Parathyroid adenoma (tissue), 2 donors: ENCODE data around the gene EHD1.

Experiments used
- H2AFZ ChIP-seq: fragments of 300-600 bp; sonication (generic); one replicate; pipeline ENCODE4 v1.7.0; 2017; ENCODE audit warnings: antibody characterized with exemption, mild to moderate bottlenecking
- H3K27ac ChIP-seq: fragments of 300-600 bp; sonication (generic); one replicate; pipeline ENCODE4 v1.7.0; 2017
- H3K27me3 ChIP-seq: fragments of 300-600 bp; sonication (generic); one replicate; pipeline ENCODE4 v1.7.0; 2017; ENCODE audit warnings: low read length; ENCODE audit not compliant: control insufficient read depth, insufficient read depth
- H3K36me3 ChIP-seq: fragments of 300-600 bp; sonication (generic); one replicate; pipeline ENCODE4 v1.7.0; 2017; ENCODE audit warnings: low read length; ENCODE audit not compliant: control insufficient read depth, insufficient read depth
- H3K4me1 ChIP-seq: fragments of 300-600 bp; sonication (generic); one replicate; pipeline ENCODE4 v1.7.0; 2017; ENCODE audit warnings: control low read depth
- H3K4me2 ChIP-seq: fragments of 300-600 bp; sonication (generic); one replicate; pipeline ENCODE4 v1.7.0; 2017; ENCODE audit warnings: low read length
- H3K4me3 ChIP-seq: fragments of 300-600 bp; sonication (generic); one replicate; pipeline ENCODE4 v1.7.0; 2017; ENCODE audit warnings: low read depth, low read length
- H3K79me2 ChIP-seq: fragments of 300-600 bp; sonication (generic); one replicate; pipeline ENCODE4 v1.7.0; 2017; ENCODE audit warnings: control low read depth
- H3K9ac ChIP-seq: fragments of 300-600 bp; sonication (generic); one replicate; pipeline ENCODE4 v1.7.0; 2017; ENCODE audit warnings: mild to moderate bottlenecking
- H3K9me3 ChIP-seq: fragments of 300-600 bp; sonication (generic); one replicate; pipeline ENCODE4 v1.7.0; 2017; ENCODE audit warnings: low read length; ENCODE audit not compliant: control insufficient read depth
- TF ChIP-seq, protein P1 (sequence below): fragments of 300-600 bp; sonication (generic); IDR thresholded peaks from one replicate; pipeline ENCODE4 v1.7.0; 2017; ENCODE audit warnings: antibody characterized with exemption, mild to moderate bottlenecking
- donor health status: primary hyperparathyroidism.

EHD1 gene

DNA sequence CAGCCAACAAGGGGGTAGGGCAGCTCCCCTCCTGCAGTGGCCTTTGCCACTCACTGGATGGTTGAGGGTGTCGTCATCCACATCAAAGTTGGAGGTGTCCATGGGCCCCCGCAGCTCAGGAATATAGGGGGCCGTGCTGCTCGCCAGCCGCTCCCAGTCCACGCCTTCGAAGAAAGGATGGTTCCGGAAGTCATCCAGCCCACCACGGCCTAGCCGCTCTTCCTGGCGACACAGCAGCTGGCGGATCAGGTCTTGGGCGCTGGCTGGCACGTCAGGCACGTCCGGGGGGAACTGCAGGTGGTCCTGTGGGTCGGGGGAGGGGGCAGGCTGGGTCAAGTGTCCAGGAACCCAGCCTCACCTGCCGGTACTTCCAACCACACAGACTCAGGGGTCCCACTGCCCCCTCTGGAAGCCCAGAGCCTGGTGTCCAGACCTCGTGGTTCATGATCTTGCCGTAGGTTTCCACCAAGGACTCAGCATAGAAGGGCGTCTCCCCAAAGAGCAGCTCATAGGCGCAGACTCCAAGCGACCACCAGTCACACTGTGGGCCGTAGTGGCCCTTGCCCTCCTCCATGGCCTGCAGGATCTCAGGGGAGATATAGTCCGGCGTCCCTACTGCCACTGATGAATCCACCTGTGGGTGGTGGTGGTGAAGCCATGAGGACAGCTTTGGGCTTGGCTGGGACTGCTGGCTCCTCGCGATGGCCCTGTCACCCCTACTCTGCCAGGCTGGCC is 39.7 kb downstream of the EHD1 start:
- Histone ChIP-seq H3K9me3 (no peaks in the 10 kb centered on the region), H3K27ac (no peak overlapping the region), H3K9ac (no peak overlapping the region), H3K27me3 (no peaks in the 10 kb centered on the region), H3K4me1 (no peaks in the 10 kb centered on the region), H3K36me3 (no peaks in the 10 kb centered on the region), H3K4me2 (no peak overlapping the region), H2AFZ (no peak overlapping the region), H3K4me3 (no peak overlapping the region), H3K79me2 (no peaks in the 10 kb centered on the region)
- TF ChIP-seq, protein P1, sequence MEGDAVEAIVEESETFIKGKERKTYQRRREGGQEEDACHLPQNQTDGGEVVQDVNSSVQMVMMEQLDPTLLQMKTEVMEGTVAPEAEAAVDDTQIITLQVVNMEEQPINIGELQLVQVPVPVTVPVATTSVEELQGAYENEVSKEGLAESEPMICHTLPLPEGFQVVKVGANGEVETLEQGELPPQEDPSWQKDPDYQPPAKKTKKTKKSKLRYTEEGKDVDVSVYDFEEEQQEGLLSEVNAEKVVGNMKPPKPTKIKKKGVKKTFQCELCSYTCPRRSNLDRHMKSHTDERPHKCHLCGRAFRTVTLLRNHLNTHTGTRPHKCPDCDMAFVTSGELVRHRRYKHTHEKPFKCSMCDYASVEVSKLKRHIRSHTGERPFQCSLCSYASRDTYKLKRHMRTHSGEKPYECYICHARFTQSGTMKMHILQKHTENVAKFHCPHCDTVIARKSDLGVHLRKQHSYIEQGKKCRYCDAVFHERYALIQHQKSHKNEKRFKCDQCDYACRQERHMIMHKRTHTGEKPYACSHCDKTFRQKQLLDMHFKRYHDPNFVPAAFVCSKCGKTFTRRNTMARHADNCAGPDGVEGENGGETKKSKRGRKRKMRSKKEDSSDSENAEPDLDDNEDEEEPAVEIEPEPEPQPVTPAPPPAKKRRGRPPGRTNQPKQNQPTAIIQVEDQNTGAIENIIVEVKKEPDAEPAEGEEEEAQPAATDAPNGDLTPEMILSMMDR: no peak

DNA sequence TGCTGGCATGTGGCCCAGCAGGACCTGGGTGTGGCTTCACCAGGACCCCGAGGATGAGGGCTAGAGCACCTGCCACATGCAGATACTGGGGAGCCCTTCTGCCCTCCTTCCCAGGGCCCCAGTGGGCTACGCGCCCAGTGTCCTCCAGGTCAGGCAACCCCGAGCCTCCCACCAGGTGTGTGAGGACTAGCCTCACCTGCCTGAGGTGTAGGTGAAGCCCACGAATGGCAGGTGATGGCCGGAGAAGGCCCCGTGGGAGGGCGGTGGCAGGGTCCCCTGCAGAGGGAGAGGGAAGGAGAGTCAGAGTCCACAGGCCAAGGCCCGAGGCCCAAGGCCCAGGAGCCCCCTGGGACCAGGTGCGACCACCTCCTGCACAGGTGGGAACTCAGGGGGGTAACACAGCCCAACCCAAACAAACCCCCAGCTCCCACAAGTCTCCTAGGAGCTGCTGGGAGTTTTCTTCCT is 40.5 kb downstream of the EHD1 start:
- TF ChIP-seq, protein P1: no peak
- Histone ChIP-seq H3K27me3 (no peaks in the 10 kb centered on the region), H3K36me3 (no peaks in the 10 kb centered on the region)

GRCh38 chr11:64836448-64837072 is 41.9 kb downstream of the EHD1 start:
- Histone ChIP-seq H2AFZ (no peak overlapping the region), H3K27ac (no peak overlapping the region), H3K79me2 (no peaks in the 10 kb centered on the region), H3K36me3 (no peaks in the 10 kb centered on the region), H3K4me3 (no peak overlapping the region), H3K9ac (no peak overlapping the region), H3K9me3 (no peaks in the 10 kb centered on the region), H3K4me1 (no peaks in the 10 kb centered on the region), H3K27me3 (no peaks in the 10 kb centered on the region), H3K4me2 (no peak overlapping the region)
- TF ChIP-seq, protein P1: no peak

More for the DNA sequence above, 40.5 kb downstream of the EHD1 start:
- Histone ChIP-seq H3K4me3 (no peak overlapping the region), H3K4me1 (no peaks in the 10 kb centered on the region), H3K4me2 (no peak overlapping the region), H3K9ac (no peak overlapping the region), H3K79me2 (no peaks in the 10 kb centered on the region), H3K27ac (no peak overlapping the region), H2AFZ (no peak overlapping the region), H3K9me3 (no peaks in the 10 kb centered on the region)

DNA sequence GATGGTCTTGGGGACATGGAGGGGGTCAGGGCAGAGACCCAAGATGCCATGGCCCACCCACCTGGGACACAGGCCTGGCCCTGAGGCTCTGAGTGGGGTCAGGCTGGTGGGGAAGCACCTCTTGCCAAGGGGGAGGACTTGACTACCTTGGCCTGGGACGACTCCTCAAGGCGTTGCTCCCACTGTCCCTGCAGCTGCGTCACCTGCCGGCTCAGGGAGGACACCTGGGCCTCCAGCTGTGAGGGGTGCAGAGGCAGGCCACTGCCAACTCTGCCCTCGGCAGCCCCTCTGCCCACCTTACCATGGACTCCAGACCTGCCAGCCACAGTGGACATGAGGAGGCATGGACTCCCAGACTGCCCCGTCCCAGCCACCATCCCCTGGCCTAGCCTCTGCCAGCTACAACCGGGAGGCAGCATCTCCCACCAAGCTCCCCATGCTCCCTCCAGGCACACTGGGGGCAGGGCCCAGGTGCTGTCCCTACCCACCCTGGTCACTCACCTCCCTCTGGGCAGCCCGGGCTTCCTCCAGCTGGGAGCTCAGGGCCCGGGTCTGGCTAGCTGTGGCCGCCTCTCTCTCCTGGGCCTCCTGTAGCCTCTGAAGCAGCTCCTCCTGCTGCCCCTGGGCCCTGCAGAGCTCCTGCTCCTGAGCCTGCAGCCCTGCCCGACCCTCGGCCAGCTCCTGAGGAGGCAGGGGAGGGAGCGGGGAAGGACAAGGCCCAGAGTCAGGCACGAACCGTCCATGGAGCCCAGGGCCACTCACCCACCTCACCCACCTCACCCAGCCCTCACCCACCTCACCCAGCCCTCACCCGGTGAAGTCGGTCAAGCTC is 42.6 kb downstream of the EHD1 start:
- H3K9ac ChIP-seq: no peak overlapping the region
- no peak overlapping the region for H2AFZ ChIP-seq
- no peaks in the 10 kb centered on the region for H3K27me3 ChIP-seq
- H3K36me3 ChIP-seq: no peaks in the 10 kb centered on the region
- no peak overlapping the region for H3K27ac ChIP-seq
- H3K4me1 ChIP-seq: no peaks in the 10 kb centered on the region
- no peaks in the 10 kb centered on the region for H3K9me3 ChIP-seq
- no peaks in the 10 kb centered on the region for H3K79me2 ChIP-seq
- H3K4me2 ChIP-seq: no peak overlapping the region
- H3K4me3 ChIP-seq: no peak overlapping the region
- TF ChIP-seq, protein P1: no peak
